ENCODE measurements around the gene ENDOU.

DNA sequence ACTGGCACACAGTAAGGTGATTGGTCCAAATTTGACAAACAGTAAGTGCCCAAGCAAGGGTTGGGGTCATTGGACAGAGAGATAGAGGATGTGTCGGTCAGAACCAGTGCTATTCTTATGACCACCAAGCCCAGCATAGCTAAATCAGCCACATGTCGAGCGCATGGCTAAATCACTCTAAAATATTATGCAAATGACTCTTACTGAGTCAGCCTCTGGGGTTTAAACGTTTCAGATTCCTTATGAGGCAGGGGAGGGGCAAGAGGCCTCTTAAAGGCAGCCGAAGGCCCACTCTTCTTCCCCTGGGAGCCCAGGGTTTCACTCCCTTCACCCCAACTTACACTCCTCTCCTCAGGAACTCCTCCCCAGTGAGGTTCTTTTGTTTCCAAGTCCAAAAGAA lies 603 bp upstream of the ENDOU start:
- no peak for TF ChIP-seq EZH2 (IDR thresholded peaks at IDR 0.05; ENCODE audit: borderline replicate concordance, low read depth, low read length, severe bottlenecking)
- TF ChIP-seq, protein P1, sequence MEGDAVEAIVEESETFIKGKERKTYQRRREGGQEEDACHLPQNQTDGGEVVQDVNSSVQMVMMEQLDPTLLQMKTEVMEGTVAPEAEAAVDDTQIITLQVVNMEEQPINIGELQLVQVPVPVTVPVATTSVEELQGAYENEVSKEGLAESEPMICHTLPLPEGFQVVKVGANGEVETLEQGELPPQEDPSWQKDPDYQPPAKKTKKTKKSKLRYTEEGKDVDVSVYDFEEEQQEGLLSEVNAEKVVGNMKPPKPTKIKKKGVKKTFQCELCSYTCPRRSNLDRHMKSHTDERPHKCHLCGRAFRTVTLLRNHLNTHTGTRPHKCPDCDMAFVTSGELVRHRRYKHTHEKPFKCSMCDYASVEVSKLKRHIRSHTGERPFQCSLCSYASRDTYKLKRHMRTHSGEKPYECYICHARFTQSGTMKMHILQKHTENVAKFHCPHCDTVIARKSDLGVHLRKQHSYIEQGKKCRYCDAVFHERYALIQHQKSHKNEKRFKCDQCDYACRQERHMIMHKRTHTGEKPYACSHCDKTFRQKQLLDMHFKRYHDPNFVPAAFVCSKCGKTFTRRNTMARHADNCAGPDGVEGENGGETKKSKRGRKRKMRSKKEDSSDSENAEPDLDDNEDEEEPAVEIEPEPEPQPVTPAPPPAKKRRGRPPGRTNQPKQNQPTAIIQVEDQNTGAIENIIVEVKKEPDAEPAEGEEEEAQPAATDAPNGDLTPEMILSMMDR (IDR thresholded peaks at IDR 0.05; ENCODE audit: borderline replicate concordance, extremely low read depth, low read length, poor library complexity, severe bottlenecking) = no peak
